ENCODE data around the gene GUK1.

GUK1 gene

DNA sequence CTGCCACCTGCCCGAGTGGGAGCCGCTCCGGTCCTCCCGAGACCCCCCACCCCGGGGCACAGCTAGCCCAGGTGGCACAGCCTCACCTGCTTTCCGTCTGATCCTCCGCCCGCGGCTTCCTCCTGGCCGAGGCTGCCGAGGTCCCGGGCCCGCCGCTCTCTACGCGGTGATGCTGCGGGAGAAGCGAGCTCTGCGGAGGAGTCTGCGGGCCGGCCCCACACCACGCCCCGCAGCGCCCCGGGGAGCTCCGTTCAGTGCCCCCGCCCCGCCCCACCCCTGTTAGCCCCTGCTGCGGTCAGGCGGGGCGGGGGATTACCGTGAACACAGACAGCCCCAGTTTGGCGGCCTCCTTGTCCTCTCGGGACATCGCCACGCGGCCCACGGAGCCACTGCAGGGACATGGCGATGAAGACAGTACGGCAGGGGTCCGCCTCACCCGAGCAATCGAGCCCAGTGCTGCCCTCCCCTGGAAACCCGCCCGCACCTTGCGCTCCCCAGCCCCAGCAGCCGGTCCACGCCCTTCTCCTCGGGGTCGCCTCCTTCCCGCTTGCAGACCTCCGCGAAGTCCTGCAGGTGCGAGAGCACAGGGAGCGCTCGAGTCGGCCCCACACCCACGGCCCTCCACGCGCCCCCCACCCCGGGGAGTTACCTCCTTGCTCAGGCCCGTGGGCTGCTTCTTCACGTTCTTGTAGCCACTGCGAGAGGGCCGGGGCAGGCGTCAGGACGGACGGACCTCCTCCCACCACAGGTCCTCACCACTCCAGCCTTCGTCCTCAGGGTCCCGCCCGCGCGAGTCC, 37.9 kb upstream of the GUK1 start:
- no peaks in the 10 kb centered on the region for H3K27me3 ChIP-seq (ENCODE audit: insufficient read depth, low read length, poor library complexity)
- H3K4me1 ChIP-seq (ENCODE audit: insufficient read depth, low read length): peaks cover 40% of the 10 kb centered on the region
- no peaks in the 10 kb centered on the region for H3K9me3 ChIP-seq (ENCODE audit: insufficient read depth, low read length, severe bottlenecking)
- no peak overlapping the region; the same call in 1 of the 2 replicates for H2AFZ ChIP-seq (ENCODE audit: low read depth, low read length)
- DNase-seq (peak; percentile 64), ATAC-seq (ENCODE audit: insufficient read depth, low read depth) (peak; percentile 37)
- peak overlapping the region; percentile 62 to 95; a peak in 3 of 4 replicates for H3K4me3 ChIP-seq (ENCODE audit: low read depth in 1 of 2, low read length in 2 of 2)
- TF ChIP-seq, protein P1, sequence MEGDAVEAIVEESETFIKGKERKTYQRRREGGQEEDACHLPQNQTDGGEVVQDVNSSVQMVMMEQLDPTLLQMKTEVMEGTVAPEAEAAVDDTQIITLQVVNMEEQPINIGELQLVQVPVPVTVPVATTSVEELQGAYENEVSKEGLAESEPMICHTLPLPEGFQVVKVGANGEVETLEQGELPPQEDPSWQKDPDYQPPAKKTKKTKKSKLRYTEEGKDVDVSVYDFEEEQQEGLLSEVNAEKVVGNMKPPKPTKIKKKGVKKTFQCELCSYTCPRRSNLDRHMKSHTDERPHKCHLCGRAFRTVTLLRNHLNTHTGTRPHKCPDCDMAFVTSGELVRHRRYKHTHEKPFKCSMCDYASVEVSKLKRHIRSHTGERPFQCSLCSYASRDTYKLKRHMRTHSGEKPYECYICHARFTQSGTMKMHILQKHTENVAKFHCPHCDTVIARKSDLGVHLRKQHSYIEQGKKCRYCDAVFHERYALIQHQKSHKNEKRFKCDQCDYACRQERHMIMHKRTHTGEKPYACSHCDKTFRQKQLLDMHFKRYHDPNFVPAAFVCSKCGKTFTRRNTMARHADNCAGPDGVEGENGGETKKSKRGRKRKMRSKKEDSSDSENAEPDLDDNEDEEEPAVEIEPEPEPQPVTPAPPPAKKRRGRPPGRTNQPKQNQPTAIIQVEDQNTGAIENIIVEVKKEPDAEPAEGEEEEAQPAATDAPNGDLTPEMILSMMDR (IDR thresholded peaks at IDR 0.05; ENCODE audit: borderline replicate concordance, extremely low read depth, low read length, poor library complexity, severe bottlenecking): peak; percentile 51
- TF ChIP-seq EZH2 (IDR thresholded peaks at IDR 0.05; ENCODE audit: borderline replicate concordance, low read depth, low read length, severe bottlenecking): no peak
- peak overlapping the region; percentile 73 for H3K4me2 ChIP-seq (ENCODE audit: insufficient read depth, low read length)
- H3K79me2 ChIP-seq (ENCODE audit: insufficient read depth, low read length): peaks cover 64% of the 10 kb centered on the region
- H3K9ac ChIP-seq (ENCODE audit: low read depth, low read length): peak overlapping the region; percentile 78
- peaks cover 48% of the 10 kb centered on the region for H4K20me1 ChIP-seq (ENCODE audit: insufficient read depth, low read length)
- peak overlapping the region; percentile 53; the same call in 1 of the 2 replicates for H3K27ac ChIP-seq (ENCODE audit: low read length)
- peaks cover 58% of the 10 kb centered on the region for H3K36me3 ChIP-seq (ENCODE audit: insufficient read depth, low read length)

GRCh38 chr1:228102791-228103620, 37.1 kb upstream of the GUK1 start, which contains the start of gene C1orf35:
C1orf35 (minus strand) TSS chr1:228103325; CDS start chr1:228103227, 98 bp downstream.
- Histone ChIP-seq H3K9me3 (ENCODE audit: insufficient read depth, low read length, severe bottlenecking) (no peaks in the 10 kb centered on the region), H3K4me2 (ENCODE audit: insufficient read depth, low read length) (peak within 1 kb of the TSS; percentile 73), H2AFZ (ENCODE audit: low read depth, low read length) (peak within 1 kb of the TSS; percentile 96), H3K4me3 (ENCODE audit: low read depth in 1 of 2, low read length in 2 of 2) (peak within 1 kb of the TSS; percentile 62 to 95; a peak in 3 of 4 replicates), H4K20me1 (ENCODE audit: insufficient read depth, low read length) (peaks cover 44% of the 10 kb centered on the region), H3K79me2 (ENCODE audit: insufficient read depth, low read length) (peaks cover 63% of the 10 kb centered on the region), H3K9ac (ENCODE audit: low read depth, low read length) (peak within 1 kb of the TSS; percentile 78), H3K4me1 (ENCODE audit: insufficient read depth, low read length) (peaks cover 47% of the 10 kb centered on the region), H3K27me3 (ENCODE audit: insufficient read depth, low read length, poor library complexity) (no peaks in the 10 kb centered on the region), H3K27ac (ENCODE audit: low read length) (peak within 1 kb of the TSS; percentile 80), H3K36me3 (ENCODE audit: insufficient read depth, low read length) (peaks cover 58% of the 10 kb centered on the region)
- ATAC-seq (ENCODE audit: insufficient read depth, low read depth) (peak; percentile 86), DNase-seq (peak; percentile 95)
- TF ChIP-seq EZH2 (IDR thresholded peaks at IDR 0.05; ENCODE audit: borderline replicate concordance, low read depth, low read length, severe bottlenecking): no peak
- TF ChIP-seq, protein P1 (IDR thresholded peaks at IDR 0.05; ENCODE audit: borderline replicate concordance, extremely low read depth, low read length, poor library complexity, severe bottlenecking): no peak

DNA sequence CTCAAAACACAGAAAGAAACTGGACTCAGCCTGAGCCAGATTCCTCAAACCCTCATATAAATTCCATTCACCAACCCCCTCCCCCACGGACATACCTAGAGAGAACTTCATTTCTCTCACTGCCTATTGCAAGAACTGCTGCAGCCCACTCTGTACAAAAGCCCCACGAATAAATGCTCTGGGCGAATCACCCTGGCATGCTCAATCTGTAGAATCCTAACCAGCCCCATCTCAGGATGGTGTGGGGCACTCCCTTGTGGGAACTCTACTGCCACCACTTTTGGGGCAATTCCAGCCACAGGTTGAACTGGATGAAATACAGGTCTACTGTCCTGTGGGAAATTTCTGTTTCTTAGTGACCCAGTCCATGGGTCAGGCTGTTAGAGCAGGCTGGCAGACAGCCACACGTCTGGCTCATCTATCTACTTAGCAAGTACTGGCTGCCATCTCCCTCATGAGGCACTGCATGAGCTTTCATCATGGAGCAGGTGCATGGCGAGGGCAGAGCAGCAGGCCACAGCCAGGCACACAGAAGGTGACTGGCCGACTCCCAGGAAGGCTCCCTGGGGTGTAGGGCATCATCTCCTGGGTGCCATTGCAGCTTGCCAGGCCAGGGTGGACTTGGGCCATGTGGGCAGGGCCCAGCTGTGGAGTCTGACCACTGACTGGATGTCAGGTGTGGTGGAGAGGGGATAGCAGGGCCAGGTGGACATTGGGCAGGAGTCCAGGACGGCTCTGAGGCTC, 35.4 kb upstream of the GUK1 start:
- peaks cover 42% of the 10 kb centered on the region for H3K36me3 ChIP-seq (ENCODE audit: insufficient read depth, low read length)
- H3K79me2 ChIP-seq (ENCODE audit: insufficient read depth, low read length): peaks cover 60% of the 10 kb centered on the region
- H3K9ac ChIP-seq (ENCODE audit: low read depth, low read length): peak overlapping the region; percentile 78; the same call in 1 of the 2 replicates
- H4K20me1 ChIP-seq (ENCODE audit: insufficient read depth, low read length): peaks cover 27% of the 10 kb centered on the region
- DNase-seq: no peak
- H3K4me3 ChIP-seq (ENCODE audit: low read depth in 1 of 2, low read length in 2 of 2): peak overlapping the region in 1 of 2 experiments; percentile 95; a peak in 2 of 4 replicates
- H3K4me1 ChIP-seq (ENCODE audit: insufficient read depth, low read length): peaks cover 57% of the 10 kb centered on the region
- H3K27ac ChIP-seq (ENCODE audit: low read length): peak overlapping the region; percentile 80; the same call in 1 of the 2 replicates
- TF ChIP-seq EZH2 (IDR thresholded peaks at IDR 0.05; ENCODE audit: borderline replicate concordance, low read depth, low read length, severe bottlenecking): no peak
- TF ChIP-seq, protein P1 (IDR thresholded peaks at IDR 0.05; ENCODE audit: borderline replicate concordance, extremely low read depth, low read length, poor library complexity, severe bottlenecking): no peak
- H3K27me3 ChIP-seq (ENCODE audit: insufficient read depth, low read length, poor library complexity): no peaks in the 10 kb centered on the region
- peak overlapping the region; percentile 73 for H3K4me2 ChIP-seq (ENCODE audit: insufficient read depth, low read length)
- no peak overlapping the region for H2AFZ ChIP-seq (ENCODE audit: low read depth, low read length)
- ATAC-seq (ENCODE audit: insufficient read depth, low read depth): no peak
- H3K9me3 ChIP-seq (ENCODE audit: insufficient read depth, low read length, severe bottlenecking): no peaks in the 10 kb centered on the region
